AG09309 (cell line): ENCODE data around the gene ERVH48-1.
"Not testable (repeated sequence)": the region's sequence is repeated elsewhere in the genome, so short reads cannot be mapped to it uniquely, and the experiment has no call there.

Experiments
- DNase-seq: peaks from one replicate; pipeline ENCODE4 v3.0.0-alpha.2; 2010; ENCODE audit warnings: low read depth
- H3K4me3 ChIP-seq: 2 replicates; pipeline ENCODE4 v1.5.1; 2011; ENCODE audit warnings: mild to moderate bottlenecking, low read depth, low read length, moderate library complexity; ENCODE audit not compliant: control insufficient read depth
- CTCF ChIP-seq: IDR thresholded peaks from 2 replicates; pipeline ENCODE4 v1.5.1; 2011; ENCODE audit warnings: mild to moderate bottlenecking, low read depth, low read length, inconsistent platforms; ENCODE audit not compliant: insufficient read depth, control insufficient read depth; ENCODE audit errors: missing control alignments

The ERVH48-1 gene

DNA sequence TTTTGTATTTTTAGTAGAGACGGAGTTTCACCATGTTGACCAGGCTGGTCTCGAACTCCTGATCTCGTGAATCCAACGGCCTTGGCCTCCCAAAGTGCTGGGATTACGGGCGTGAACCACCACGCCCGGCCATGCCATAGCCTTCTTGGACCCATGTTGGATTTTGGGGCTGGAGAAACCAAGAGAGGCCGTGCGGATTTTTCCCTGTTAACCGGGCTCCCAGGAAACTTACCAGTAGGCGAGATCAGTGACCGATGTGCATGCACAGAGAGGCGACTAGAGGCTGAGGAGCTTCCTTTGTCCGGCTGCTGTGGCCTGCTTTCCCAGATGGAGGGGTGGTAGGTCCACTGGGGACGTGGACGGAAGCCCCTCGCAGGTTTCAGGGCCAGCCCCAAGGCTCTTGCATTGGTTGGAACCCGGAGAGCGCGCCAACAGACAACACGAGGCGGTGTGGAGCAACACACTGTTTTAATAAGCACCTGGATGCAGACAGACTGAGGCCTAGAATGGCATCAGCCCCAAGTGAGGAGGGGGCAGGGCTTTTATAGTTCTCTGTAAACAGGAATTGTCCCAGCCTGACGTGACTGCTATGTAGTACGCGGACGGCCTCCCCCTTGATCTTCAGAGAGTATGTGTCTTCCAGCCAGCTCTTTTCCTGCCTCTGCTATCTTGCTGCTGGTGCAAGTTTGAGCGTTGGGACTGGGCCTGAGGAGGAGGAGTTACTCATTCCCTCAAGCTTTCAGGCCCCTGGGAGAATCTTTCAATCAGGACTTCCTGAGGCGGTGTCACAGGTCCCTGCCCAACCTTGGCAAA, at the start of gene ERVH48-1:
Gene ERVH48-1, minus strand, starts transcription at position 517 of the 813 bp plus-strand sequence. CDS start 6,624 bp downstream, outside the sequence.
- no peak within 1 kb of the TSS for H3K4me3 ChIP-seq
- no peak for DNase-seq

DNA sequence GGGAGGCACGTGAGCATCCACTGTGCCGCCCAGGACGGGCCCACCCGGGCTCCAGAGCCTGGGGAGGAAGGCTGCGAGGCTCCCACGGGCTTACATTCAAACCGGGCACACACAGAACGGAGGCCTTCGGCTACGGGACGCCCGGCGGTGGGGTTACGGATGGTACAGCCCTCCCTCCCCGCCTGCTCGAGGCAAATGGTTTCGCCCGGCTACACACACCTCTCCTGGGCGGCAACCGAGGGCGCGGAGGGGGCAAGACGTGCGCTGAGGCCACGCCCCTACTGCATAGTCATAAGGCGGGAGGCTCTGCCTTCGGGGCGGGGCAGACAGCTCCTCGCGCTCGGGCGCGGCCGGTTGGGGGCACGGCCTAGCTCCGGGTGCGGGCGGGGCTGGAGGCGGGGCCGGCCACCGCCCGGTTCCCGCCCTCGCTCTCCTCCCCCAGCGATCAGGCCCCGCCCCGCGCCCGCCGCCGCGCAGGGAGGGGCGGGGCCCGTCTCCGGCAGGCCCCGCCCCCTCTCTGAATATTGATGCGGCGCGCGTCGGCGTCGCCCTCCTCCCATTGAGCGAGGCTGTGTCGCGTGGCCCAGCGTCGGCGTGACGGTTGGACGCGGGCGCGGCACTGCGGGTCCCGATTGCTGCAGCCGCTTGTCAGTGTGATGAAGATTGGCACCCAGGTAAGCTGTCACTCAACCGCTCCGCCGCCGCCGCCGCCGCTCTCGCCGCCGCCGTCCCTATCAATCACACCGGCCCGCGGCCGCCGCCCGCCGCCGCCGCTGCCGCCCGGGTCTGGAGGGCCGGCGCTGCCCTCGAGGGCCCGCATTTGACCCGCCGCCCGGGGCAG, 48.8 kb upstream of the ERVH48-1 start, which contains the start of gene PKNOX1:
Gene PKNOX1, plus strand, starts transcription at position 572 of the 841 bp plus-strand sequence. CDS start 29,820 bp downstream, outside the sequence.
- peak; percentile 91 for DNase-seq
- no peak for TF ChIP-seq CTCF
- peak within 1 kb of the TSS; percentile 78 for H3K4me3 ChIP-seq

More for the DNA sequence above, at the start of gene ERVH48-1:
- TF ChIP-seq CTCF: no peak

DNA sequence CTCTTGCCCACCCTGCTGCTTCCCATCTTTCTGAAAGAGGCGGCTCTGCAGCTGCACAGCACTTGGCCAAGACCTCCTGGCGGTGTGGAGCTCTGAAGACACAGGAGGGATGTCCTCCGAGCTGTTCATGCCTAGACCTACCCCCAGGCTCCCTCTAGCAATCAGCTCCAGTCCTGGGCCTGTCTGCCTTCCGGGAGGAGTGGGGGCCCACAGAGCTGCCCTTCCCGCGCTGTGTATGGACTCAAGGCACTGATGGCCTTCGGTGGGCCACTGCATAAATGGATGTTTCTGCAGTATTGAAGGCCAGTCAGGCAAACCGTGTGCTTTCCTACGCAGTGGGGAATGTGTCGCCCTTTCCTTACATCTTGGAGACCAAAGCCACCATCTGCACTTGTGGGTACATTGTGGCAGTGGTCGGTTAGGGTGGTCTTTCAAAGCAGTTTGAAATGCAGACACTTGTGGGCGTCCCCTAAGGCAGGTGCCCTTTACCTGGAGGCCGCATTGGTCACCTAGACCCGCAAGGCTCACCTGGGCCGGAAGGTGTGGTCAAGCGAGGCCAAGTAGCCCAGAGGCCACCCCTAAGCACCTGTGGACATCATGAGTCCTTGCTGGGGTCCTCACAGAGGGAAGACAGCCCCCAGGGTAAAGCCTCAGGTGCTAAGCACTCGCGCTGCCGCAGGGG, 48.0 kb upstream of the ERVH48-1 start:
- no peak for DNase-seq
- no peak for TF ChIP-seq CTCF
- peak overlapping the region; percentile 63 for H3K4me3 ChIP-seq

DNA sequence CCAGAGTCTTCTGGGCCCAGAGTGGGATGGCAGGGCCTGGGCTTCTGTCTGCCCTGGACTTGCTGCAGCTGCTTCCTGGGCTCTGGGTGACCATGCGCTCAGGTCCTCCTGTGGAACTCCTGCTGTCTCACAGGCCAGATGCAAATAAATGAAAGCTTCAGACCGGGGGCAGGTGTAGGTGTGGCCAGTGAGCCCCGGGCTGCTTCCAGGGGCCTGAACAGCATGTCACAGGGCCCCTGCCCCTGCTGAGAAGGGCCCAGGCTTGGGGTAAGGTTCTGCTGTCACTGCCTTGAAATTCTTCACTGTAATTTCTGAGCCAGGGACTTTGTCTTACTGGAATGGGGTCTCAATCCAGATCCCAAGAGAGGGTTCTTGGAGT, 46.5 kb upstream of the ERVH48-1 start:
- no peak for DNase-seq
- TF ChIP-seq CTCF: no peak
- H3K4me3 ChIP-seq: no peak overlapping the region

DNA sequence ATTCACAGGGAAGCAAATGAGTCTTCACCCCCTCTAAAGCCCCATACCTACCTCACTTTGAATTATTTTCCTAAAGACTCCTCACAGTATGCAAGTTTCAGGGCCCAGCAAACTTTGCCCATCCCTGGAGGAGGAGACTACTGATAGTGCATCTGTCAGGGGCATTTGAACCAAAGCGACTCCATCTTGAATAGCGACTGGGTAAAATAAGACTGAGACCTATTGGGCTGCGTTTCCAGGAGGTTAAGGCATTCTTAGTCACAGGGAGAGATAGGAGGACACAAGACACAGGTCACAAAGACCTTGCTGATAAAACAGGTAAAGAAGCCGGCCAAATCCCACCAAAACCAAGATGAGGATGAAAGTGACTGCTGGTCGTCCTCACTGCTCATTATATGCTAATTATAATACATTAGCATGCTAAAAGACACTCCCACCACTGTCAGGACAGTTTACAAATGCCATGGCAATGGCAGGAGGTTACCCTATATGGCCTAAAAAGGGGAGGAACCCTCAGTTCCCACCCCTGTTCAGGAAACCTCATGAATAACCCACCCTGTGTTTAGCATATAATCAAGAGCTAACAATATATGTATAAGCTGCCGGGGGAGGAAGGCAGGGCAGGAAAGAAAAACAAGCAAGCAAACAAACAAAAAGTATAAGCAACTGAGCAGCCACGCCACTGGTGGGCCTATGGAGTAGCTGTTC, 45.7 kb upstream of the ERVH48-1 start:
- TF ChIP-seq CTCF: no peak
- DNase-seq: no peak

DNA sequence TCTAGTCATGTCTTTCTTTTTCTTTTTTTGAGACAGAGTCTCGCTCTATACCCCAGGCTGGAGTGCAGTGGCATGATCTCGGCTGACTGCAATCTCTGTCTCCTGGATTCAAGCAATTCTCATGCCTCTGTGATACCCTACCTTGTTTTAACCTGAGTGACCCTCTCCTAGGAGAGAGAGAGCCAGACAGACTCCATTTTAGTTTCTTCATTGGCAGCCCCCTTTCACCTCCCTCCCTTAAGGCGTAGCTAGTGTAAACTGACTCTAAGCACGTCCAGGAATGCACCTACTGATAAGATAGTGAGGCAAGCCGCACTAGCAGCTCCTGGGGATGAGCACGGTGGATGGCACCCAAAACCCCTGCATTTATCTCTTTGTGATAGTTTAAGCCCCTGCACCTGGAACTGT, 43.8 kb upstream of the ERVH48-1 start:
- H3K4me3 ChIP-seq: no peak overlapping the region
- DNase-seq: no peak
- TF ChIP-seq CTCF: no peak

More for the DNA sequence above, 45.7 kb upstream of the ERVH48-1 start:
- no peak overlapping the region for H3K4me3 ChIP-seq

GRCh38 chr21:42967616-42968015, 42.2 kb upstream of the ERVH48-1 start:
- H3K4me3 ChIP-seq, DNase-seq: not testable (repeated sequence)
